Stimulated activated CD8-positive, alpha-beta memory T cell treated with anti-CD3 and anti-CD28 coated beads, Interleukin-2, amount 100 ng/mL, for 48 hours (primary cell): ENCODE measurements around the gene MTERF1.

Experiments used
- DNase-seq, 2 donors: peaks; one replicate each; pipeline ENCODE4 v3.0.0-alpha.2; 2020; ENCODE audit warnings: low read depth in 2 of 2

Gene MTERF1

GRCh38 chr7:91832493-91833045 is 47.9 kb downstream of the MTERF1 start:
- DNase-seq, result no peak

- no peak for DNase-seq
Observed at GRCh38 chr7:91827169-91827568, 53.3 kb downstream of the MTERF1 start.

- DNase-seq, result no peak
Observed at GRCh38 chr7:91826377-91826776, 54.1 kb downstream of the MTERF1 start.

GRCh38 chr7:91824201-91824600 is 56.3 kb downstream of the MTERF1 start:
- no peak for DNase-seq
